OCI-M2 (cell line): ENCODE measurements around the gene IL17RC.

ENCODE experiments used
- DNase-seq: peaks from one replicate; lab custom pipeline; 2025; ENCODE audit not compliant: unreplicated experiment; lab: John Stamatoyannopoulos, UW

Gene IL17RC

GRCh38 chr3:9976721-9977709 lies 60.1 kb downstream of the IL17RC start:
- DNase-seq, result peak; percentile 31

DNA sequence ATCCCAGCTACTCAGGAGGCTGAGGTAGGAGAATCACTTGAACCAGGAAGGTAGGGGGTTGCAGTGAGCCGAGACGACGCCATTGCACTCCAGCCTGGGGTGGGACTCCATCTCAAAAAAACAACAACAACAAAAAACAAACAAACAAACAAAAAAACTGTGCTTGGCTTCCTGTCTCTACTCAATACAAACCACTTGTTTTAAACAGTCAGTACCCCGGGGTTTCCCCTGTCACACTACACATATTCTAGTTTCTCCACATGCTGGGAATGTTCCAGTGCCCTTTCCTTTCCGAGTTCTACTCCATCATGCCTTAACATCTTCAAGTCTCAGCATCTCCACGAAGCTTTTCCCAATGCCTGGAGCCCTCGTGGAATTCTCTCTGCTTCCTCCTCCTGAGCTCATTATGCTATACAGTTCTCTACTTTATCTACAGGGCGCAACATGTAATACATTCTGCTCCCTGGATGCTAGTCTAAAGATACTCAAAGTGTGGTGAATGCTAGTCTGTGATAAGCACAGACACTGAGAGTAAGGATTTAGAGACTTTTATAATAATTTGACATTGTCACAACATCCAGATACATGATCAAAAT lies 61.9 kb downstream of the IL17RC start:
- DNase-seq, result peak; percentile 18

DNA sequence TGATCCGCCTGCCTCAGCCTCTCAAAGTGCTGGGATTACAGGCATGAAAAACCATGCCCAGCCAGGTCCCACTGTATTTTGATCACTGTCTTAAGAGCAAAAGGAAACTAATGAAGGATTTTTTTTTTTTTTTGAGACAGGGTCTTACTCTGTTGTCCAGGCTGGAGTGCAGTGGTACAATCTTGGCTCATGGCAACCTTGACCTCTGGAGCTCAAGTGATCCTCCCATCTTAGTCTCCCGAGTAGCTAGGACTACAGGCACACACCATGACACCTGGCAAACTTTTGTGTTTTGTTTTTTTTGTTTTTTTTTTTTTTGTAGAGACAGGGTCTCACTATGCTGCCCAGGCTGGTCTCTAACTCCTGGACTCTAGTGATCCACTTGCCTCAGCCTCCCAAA lies 63.4 kb downstream of the IL17RC start:
- no peak for DNase-seq
